ENCODE data around the gene LRFN2.

DNA sequence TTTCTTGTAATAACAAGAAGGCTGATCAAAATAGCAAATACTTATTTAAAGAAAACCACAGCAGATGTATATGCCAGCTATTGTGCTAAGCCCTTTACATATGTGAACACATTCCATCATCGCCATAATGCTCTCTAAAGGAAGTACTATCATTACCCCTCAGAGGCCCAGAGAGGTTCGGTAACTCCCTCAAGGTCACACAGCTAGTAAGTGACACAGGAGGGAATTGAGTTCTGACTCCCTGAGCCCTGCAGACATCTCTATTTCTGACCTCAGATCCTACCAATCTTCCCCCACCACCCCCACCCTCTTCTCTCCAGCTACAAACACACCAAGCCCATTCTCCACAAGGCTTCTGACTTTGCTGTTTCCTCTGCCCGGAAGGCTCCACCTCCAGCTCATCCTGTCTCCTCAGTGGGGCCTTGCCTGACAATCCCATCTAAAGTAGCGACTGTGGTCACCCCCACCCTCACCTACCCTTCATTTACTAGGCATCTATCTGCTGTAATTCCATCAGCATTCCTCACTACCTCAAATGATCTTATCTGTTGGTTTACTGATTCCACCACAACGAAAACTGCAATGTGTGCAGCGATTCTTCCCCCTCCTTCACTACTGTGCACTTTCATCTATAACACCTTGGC is 234.5 kb downstream of the LRFN2 start:
- TF ChIP-seq, protein P1, sequence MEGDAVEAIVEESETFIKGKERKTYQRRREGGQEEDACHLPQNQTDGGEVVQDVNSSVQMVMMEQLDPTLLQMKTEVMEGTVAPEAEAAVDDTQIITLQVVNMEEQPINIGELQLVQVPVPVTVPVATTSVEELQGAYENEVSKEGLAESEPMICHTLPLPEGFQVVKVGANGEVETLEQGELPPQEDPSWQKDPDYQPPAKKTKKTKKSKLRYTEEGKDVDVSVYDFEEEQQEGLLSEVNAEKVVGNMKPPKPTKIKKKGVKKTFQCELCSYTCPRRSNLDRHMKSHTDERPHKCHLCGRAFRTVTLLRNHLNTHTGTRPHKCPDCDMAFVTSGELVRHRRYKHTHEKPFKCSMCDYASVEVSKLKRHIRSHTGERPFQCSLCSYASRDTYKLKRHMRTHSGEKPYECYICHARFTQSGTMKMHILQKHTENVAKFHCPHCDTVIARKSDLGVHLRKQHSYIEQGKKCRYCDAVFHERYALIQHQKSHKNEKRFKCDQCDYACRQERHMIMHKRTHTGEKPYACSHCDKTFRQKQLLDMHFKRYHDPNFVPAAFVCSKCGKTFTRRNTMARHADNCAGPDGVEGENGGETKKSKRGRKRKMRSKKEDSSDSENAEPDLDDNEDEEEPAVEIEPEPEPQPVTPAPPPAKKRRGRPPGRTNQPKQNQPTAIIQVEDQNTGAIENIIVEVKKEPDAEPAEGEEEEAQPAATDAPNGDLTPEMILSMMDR (IDR thresholded peaks at IDR 0.05) = no peak
- TF ChIP-seq POLR2A (IDR thresholded peaks at IDR 0.05) = no peak

All from prostate gland (tissue), 2 donors.